AG04450 (cell line): Measurements from ENCODE around the gene NPR2. TPM values are rescaled to one million over a fixed set of nuclear protein-coding genes. Genes with fewer than 3 reads are reported as not detected.

ENCODE experiments used
- CTCF ChIA-PET: fragments of 300-600, 350-600 bp; formaldehyde crosslinking; extraction: SDS; loops from one replicate; lab custom pipeline; 2022; ENCODE audit warnings: antibody characterized with exemption, inconsistent platforms; lab: Charles Lee
- POLR2A ChIA-PET: fragments of 350-600 bp; formaldehyde crosslinking; extraction: SDS; loops from one replicate; lab custom pipeline; 2021; ENCODE audit warnings: antibody characterized with exemption, inconsistent platforms; lab: Yijun Ruan, JAX
- DNase-seq: peaks from one replicate; pipeline ENCODE4 v3.0.0-alpha.2; 2011; ENCODE audit warnings: low read depth, low spot score
- H3K27ac ChIP-seq: one replicate; pipeline ENCODE4 v1.5.1; 2012; ENCODE audit warnings: low read depth, low read length, control low read depth
- H3K27me3 ChIP-seq: one replicate; pipeline ENCODE4 v1.6.0; 2012; ENCODE audit warnings: low read length; ENCODE audit not compliant: control insufficient read depth, insufficient read depth
- H3K4me3 ChIP-seq: 2 replicates; pipeline ENCODE4 v1.5.1; 2011; ENCODE audit warnings: mild to moderate bottlenecking, low read depth, low read length, control low read depth
- H3K9me3 ChIP-seq: 2 replicates; pipeline ENCODE4 v1.5.1; 2012; ENCODE audit warnings: low read length; ENCODE audit not compliant: control insufficient read depth, insufficient read depth
- polyA plus RNA-seq: library from polyadenylated mRNA; depleted of rRNA; stranded (reverse); fragments of >200 nt; gene quantifications from 2 replicates; pipeline ENCODE4 v1.2.3, GENCODE V29; 2011
- TF ChIP-seq, protein P1 (sequence below): IDR thresholded peaks from 2 replicates; pipeline ENCODE4 v1.5.1; 2011; ENCODE audit warnings: low read depth, low read length, control low read depth, inconsistent platforms

Gene NPR2
- polyA plus RNA-seq, 1 experiment: 31.9 TPM

DNA sequence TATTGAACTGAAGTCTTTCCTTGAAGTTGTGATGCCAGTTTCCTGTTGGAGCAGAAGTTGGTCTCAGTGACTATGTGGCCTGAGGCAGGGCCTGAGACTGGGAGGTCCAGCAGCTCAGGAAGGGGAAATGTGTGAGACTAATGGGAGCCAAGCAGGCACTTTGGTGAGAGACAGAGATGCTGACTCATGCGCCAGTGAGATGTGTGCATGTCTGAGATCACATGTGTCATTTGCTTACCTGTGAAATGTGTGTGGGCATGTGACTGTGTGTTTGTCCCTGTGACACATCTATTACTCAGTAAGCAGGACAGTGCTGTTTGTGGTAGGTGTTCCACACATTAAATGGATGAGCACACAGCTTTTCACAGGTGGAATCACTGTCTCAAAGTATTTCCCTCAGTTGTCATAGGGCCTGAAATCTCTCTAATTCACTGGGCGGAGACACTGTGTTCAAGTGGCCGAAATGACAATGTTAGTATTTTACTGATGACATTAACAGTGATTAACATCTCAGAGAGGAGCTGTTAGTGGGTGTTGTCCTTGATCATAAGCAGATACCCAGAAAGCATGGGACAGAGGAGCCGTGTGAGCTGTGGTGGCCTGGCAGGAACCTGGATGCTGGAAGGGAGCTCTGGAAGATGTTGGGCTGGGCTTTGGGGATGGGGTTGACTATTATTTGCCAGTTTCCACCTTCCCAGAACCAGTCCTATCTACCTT, 7.4 kb downstream of the NPR2 start:
- CTCF ChIA-PET: interaction anchor here (1.3 kb wide), 1 partner anchor 8 kb away, joined by 7 read pairs; no protein-coding TSS in a partner anchor
- peak overlapping the region; percentile 21 for H3K27ac ChIP-seq
- TF ChIP-seq, protein P1, sequence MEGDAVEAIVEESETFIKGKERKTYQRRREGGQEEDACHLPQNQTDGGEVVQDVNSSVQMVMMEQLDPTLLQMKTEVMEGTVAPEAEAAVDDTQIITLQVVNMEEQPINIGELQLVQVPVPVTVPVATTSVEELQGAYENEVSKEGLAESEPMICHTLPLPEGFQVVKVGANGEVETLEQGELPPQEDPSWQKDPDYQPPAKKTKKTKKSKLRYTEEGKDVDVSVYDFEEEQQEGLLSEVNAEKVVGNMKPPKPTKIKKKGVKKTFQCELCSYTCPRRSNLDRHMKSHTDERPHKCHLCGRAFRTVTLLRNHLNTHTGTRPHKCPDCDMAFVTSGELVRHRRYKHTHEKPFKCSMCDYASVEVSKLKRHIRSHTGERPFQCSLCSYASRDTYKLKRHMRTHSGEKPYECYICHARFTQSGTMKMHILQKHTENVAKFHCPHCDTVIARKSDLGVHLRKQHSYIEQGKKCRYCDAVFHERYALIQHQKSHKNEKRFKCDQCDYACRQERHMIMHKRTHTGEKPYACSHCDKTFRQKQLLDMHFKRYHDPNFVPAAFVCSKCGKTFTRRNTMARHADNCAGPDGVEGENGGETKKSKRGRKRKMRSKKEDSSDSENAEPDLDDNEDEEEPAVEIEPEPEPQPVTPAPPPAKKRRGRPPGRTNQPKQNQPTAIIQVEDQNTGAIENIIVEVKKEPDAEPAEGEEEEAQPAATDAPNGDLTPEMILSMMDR: no peak
- POLR2A ChIA-PET: no interaction called here
- no peaks in the 10 kb centered on the region for H3K27me3 ChIP-seq
- no peak overlapping the region for H3K4me3 ChIP-seq
- no peak for DNase-seq
- no peaks in the 10 kb centered on the region for H3K9me3 ChIP-seq

DNA sequence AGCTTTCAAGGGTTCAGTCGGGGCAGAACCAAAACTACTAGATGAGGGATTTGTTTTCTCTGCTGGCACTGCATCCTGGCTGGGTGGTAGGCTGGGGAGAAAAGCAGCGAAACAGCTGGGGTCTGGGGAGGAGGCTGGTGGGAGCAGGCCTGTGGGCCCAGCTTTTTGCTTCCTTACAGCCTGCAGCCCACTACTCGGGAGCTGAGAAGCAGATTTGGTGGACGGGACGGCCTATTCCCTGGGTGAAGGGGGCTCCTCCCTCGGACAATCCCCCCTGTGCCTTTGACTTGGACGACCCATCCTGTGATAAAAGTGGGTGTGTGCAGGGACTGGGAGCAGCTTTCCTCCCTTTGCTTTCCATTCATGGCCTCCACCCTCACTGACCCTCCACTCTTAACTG, 9.1 kb downstream of the NPR2 start:
- TF ChIP-seq, protein P1: no peak
- Histone ChIP-seq H3K4me3 (no peak overlapping the region), H3K27me3 (no peaks in the 10 kb centered on the region), H3K9me3 (no peaks in the 10 kb centered on the region), H3K27ac (no peak overlapping the region)
- ChIA-PET POLR2A (no interaction called here), CTCF (no interaction called here)
- DNase-seq: no peak

DNA sequence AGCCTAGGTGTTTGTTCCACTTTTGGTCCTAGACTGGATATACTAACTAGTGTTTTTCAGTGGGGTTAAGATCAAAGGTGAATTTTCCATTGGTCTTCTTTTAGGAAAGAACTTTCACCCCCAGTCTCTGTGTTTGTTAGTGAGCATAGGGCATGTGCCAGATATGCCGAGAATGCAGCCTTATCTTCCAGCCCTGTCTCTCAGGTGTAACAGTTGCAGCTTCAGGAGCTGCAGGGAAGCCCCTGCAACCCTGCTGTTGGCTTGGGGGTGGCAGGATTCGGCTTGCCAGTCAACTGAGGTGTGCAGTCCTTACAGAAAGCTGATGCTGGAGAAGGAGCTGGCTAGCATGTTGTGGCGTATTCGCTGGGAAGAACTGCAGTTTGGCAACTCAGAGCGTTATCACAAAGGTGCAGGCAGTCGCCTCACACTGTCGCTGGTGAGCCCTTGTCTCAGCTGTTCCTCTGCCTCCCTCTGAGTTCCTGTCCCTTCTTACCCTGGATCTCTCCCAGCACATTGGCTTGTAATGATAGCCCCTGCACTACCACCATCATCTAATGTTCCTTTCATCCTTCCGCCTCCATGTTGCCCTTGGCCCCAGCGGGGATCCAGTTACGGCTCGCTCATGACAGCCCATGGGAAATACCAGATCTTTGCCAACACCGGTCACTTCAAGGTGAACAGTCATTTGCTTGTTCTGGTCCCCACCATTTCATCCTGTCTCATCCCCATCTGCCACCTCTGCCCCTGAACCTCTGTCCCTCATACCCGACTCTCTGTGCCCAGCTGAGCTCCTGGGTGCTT, 10.1 kb downstream of the NPR2 start:
- no peak overlapping the region for H3K27ac ChIP-seq
- H3K9me3 ChIP-seq: no peaks in the 10 kb centered on the region
- no peak for DNase-seq
- TF ChIP-seq, protein P1: no peak
- H3K4me3 ChIP-seq: no peak overlapping the region
- CTCF ChIA-PET: no interaction called here
- H3K27me3 ChIP-seq: no peaks in the 10 kb centered on the region
- POLR2A ChIA-PET: no interaction called here

DNA sequence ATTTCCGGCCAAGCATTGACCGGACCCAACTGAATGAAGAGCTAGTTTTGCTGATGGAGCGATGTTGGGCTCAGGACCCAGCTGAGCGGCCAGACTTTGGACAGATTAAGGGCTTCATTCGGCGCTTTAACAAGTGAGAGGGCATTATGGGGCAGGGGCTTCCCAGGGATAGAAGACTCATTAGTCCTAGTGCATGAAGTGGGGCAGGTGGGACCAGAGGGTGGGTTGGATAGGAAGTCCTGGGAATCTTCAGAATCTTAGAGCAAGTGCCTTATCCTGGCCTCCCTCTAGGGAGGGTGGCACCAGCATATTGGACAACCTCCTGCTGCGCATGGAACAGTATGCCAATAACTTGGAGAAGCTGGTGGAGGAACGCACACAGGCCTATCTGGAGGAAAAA, 14.7 kb downstream of the NPR2 start:
- no peak overlapping the region for H3K4me3 ChIP-seq
- no peak overlapping the region for H3K27ac ChIP-seq
- no peak for DNase-seq
- TF ChIP-seq, protein P1: no peak
- POLR2A ChIA-PET: no interaction called here
- no peaks in the 10 kb centered on the region for H3K9me3 ChIP-seq
- H3K27me3 ChIP-seq: no peaks in the 10 kb centered on the region
- CTCF ChIA-PET: interaction anchor here (2.0 kb wide), 1 partner anchor 16 kb away, joined by 7 read pairs; no protein-coding TSS in a partner anchor

DNA sequence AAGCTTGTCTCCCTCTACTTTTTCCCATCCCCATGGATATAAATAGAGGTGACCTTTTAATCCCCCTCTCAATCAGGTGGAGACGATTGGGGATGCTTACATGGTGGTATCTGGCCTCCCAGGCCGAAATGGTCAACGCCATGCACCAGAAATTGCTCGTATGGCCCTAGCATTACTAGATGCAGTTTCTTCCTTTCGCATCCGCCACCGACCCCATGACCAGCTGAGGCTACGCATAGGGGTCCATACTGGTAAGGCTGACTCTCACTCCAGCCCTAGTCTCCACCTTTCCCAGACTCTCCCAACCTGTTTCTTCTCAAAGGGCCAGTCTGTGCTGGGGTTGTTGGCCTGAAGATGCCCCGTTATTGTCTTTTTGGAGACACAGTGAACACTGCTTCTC, 17.0 kb downstream of the NPR2 start:
- no peak overlapping the region for H3K27ac ChIP-seq
- DNase-seq: no peak
- H3K27me3 ChIP-seq: no peaks in the 10 kb centered on the region
- TF ChIP-seq, protein P1: no peak
- no peak overlapping the region for H3K4me3 ChIP-seq
- ChIA-PET POLR2A (no interaction called here), CTCF (no interaction called here)
- H3K9me3 ChIP-seq: no peaks in the 10 kb centered on the region
